GM18867 (cell line): ENCODE data around the gene CYP2R1.

Source experiments
- ATAC-seq: cut with Tn5 transposase; IDR thresholded peaks from one replicate; pipeline ENCODE4 v1.9.1; 2021; ENCODE audit warnings: mild to moderate bottlenecking, moderate library complexity; ENCODE audit not compliant: unreplicated experiment

CYP2R1 gene, protein sequence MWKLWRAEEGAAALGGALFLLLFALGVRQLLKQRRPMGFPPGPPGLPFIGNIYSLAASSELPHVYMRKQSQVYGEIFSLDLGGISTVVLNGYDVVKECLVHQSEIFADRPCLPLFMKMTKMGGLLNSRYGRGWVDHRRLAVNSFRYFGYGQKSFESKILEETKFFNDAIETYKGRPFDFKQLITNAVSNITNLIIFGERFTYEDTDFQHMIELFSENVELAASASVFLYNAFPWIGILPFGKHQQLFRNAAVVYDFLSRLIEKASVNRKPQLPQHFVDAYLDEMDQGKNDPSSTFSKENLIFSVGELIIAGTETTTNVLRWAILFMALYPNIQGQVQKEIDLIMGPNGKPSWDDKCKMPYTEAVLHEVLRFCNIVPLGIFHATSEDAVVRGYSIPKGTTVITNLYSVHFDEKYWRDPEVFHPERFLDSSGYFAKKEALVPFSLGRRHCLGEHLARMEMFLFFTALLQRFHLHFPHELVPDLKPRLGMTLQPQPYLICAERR

DNA sequence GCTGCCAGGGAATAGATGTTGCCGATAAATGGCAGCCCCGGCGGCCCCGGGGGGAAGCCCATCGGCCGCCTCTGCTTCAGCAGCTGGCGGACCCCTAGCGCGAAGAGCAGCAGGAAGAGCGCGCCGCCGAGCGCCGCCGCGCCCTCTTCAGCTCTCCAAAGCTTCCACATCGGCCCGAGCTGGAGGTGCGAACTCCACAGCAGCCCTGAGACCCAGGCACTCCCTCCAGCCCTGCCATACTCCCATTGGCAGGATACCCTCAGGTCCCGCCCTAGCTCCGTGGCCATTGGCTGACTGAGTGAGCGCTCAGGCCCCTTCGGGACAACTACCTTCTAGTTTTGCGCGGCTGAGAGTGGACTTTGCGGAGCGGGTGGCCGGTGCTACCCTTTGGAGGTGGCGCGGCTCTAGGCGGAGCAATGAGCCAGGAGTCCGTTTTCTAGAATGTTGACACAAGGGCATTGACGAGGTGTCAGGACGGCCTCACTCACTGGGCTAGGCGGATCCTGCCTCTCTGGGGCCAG, at the start of gene CYP2R1:
Gene CYP2R1, minus strand, starts transcription at position 196 of the 521 bp plus-strand sequence. Its CDS starts 26 bp downstream, at position 170.
- ATAC-seq = peak; percentile 96

DNA sequence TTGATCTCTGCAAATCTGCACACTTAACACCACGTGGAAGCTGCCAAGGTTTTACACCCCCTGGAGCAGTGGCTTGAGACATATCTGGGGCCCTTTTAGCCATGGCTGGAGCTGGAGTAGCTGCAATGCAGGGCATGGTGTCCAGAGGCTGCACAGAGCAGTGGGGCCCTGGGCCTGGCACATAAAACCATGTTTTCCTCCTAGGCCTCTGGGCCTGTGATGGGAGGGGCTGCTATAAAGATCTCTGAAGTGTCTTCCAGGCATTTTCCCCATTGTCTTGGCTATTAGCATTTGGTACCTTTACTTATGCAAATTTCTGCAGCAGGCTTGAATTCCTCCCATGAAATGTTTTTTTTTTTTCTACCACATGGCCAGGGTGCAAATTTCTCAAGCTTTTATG, 46.9 kb upstream of the CYP2R1 start:
- no peak for ATAC-seq

DNA sequence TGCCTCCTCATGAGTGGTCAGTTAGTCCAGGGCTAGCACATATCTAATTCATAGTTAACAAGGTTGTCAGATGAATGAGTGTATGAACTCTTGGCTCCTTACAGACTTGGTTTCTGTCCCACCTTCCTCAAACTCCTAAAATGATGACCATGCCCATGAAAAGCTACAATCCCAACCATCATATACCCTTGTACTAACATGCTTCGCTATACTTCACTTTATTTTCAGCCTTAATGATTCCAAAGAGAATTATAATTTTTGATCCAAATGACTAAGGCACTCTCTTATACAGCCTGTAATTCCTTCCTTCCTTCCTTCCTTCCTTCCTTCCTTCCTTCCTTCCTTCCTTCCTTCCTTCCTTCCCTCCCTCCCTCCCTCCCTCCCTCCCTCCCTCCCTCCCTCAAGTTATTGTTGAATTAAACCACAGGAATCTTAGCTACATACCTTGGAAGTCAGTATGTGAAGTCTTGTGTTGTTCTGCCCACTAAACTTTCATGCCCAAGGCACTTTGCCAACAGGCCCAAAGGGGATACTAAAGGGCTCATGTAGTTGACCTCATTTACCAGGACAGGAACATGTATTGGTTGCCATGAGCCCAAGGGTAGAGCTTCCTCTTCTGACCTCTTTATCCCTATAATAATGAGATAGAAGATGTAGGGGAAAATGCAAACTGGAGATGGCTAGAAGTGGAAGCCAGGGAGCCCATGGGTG, 42.8 kb upstream of the CYP2R1 start:
- ATAC-seq = no peak

DNA sequence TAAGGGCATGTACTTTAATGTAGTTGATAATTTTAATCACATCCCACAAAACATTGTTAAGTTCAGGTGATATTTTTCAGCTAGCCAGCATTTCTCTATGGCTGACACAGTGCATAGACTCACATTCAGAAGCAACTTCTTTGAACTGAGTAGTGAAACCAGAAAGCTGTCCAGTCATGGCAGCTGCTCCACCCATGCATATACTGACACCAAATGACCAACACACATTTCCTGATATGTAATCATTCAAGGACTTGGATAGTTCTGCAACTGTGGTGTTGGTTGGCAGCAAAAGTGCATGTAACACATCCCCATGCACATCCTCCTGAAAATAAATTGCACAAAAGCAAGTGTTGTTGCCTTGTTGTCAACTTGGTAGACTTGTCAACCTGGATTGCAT, 40.4 kb upstream of the CYP2R1 start:
- no peak for ATAC-seq

DNA sequence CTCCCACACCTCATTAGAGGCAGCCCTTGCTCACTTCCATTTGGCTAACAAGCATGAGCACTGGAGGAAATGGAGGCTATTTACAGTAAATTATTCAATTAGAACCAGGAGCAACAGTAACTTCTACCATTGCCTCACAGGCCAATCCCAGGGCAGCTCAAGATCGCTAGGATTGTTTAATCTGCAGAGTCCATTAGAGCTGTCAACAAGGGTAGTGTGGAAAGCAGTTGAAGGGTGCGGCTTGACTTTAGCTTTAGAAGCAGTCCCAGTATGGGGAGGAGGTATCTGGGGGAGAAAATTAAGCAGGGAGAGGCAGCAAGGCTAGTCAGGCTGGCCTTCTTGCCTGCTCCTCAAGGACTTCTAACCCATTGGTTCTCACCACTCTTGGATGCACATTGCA, 38.3 kb upstream of the CYP2R1 start:
- no peak for ATAC-seq

DNA sequence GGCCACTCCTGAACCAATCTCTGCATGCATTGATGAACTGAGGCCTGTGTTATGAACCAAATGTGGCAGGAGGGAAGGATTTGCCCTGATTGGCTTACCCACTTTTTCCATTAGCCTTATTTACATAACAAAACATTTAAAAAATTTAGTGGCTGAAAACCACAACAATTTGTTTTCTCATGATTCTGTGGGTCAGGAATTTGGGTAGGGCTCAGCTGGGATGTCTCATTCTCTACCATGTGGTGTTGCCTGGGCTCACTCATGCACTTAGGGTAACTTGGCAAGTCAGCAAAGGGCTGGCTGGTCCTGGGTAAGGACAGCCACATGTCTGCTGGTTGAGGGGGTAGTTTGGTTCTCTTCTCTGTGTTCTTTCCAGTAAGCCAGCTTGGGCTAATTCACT, 35.1 kb upstream of the CYP2R1 start:
- ATAC-seq = no peak

DNA sequence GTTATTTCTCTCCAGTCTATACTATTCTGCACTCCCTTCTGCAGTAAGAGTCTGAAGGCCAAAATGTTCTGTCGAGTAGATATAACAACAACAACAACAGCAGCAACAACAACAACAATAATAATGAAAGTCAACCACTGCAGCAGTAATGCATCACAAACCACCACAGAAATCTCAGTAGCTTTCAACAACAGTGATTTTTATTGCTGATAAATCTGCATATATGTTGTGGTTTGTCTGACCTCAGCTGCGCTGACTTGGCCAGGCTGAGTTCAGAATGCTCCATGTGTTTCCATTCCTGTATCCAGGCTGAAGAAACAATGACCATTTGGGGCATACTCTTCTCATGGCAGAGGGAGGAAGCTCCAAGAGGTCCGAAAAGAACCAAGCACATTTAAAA, 32.3 kb upstream of the CYP2R1 start:
- no peak for ATAC-seq

DNA sequence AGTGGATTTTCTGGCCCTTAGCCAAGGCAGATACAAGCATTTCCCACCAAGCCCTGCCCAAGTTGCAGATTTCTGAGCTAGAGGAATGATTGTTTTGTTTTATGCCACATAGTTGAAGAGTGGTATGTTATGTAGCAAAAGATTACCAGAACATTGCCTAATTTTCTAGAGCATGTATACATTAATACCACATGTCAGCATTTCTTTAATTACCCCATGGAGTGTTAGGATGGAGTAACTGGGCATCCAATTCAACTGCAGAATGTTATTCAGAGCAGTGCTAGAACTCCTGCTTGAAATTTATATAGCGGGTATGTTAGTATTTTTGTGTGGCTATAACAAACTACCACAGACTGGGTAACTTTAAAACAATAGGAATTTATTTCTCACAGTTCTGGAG, 24.4 kb upstream of the CYP2R1 start:
- no peak for ATAC-seq

DNA sequence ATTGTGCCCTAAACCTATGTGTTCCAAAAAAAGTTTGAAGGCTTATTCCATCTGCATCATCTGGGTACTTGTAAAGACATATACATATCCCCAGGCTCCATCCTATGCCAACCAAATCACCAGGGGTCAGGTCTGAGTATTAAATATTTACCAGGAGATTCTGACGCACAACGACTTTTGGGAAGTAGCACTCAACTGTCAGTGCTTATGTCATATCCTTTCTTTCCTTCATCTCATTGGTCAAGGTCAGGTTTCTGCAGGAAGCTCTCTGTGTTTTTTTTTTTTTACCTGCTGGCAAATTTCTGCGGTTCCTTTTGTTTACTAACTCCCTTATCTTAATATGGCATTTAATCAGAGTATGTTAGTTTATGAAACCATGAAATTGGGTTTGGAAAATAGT, 22.5 kb upstream of the CYP2R1 start:
- ATAC-seq = no peak

DNA sequence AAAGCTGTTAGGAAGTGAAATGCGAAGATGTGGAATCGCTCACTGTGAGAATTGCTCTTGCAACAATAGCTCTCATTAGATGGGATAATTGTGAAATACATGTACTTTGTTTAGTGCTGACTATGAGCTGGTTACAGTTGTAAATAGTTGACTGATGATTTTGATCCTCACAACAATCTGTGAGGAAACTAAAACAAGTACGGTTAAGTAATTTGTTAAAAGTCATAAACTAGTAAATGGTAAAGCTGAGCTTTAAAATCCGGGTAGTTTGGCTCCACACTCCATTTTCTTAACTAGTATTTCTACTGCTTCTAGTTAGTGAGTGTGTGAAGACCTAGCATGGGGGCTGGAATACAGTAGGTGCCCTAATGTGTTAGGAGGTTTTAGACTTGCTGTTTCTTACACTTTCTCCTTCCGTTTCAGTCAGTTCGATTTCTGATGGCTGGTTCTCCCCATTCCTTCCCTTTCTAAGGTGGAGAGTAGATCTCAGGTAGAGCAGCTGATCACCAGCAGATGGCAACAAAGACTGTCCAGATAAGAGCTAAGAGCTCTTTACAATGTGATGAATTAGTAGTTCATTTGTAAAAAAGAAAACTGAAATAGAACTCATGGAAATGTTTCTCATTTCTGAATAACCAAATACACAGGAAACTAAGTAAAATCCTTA, 16.3 kb upstream of the CYP2R1 start:
- ATAC-seq = no peak

DNA sequence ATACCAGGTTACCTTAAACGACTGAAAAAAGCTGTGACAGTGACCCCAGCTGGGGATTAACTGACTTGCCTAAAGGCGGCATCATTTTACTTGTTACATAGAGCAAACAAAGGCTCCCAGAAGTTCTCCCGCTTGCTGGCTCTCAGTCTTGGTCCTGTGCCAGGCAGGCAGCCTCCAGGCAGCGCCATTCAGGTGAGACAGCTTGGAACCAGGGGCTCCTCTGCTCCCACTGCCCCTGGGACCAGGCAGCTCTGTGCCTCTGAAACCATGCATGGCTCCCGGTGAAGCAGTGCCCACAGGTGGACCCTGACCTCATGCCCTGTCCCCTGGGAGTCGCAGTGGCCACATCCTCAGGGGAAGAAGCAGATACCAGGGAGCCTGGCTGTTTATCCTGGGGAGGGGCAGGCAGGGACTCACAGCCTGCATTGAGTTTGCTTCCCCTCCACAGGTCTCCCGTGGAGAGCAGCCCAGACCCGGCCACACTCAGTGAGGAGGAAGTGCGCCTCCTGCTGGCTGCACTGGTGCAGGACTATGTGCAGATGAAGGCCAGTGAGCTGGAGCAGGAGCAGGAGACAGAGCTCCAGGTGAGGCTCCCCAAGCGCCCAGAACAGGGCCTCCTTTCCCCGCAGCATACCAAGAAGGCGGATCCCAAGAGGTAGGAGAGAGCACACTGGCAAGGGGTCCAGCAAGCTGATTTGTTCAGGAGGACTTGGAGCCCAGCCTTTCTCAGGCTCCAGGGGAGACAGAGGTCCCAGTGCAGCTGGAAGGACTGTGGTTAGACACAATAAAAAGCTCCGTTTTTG, 15.6 kb upstream of the CYP2R1 start:
- peak; percentile 59 for ATAC-seq

DNA sequence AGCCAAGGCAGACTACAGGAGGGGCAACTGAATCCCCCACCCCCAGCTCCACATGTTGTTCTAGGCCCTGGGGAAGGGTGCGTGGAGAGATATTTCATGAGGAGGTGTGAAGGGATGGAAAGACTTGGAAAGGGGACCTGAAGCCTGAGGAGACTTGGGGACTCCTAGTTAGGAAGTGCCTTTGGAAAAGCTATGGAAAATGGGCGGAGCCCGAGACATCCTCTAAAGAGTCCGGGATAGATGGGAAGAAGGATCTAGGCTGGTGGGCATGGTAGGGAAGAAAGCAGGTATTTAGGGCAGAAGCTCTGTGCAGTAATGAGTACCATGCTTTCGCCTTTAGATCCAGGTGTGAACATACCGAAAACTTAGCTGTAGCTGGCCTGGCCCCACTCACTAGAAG, 15.0 kb upstream of the CYP2R1 start:
- ATAC-seq = no peak

DNA sequence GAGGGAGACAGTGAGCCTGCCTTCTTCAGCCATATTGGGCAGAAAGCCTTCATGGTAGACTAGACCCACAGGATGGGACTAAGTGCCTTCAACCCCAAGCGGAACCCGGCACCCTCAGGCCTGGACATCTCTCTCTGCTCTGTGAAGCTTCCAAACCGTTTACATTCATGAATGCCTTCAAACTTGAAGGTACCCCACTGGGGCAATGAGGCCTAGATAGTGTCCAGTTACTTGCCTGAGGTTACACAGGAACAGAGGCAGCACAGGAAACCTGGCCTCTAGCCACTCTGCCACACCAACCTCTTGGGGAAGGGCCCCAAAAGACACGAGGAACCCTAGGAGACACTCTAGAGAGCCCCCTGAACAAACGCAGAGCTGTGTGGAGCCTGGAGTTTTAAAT, 14.5 kb upstream of the CYP2R1 start:
- ATAC-seq = no peak

DNA sequence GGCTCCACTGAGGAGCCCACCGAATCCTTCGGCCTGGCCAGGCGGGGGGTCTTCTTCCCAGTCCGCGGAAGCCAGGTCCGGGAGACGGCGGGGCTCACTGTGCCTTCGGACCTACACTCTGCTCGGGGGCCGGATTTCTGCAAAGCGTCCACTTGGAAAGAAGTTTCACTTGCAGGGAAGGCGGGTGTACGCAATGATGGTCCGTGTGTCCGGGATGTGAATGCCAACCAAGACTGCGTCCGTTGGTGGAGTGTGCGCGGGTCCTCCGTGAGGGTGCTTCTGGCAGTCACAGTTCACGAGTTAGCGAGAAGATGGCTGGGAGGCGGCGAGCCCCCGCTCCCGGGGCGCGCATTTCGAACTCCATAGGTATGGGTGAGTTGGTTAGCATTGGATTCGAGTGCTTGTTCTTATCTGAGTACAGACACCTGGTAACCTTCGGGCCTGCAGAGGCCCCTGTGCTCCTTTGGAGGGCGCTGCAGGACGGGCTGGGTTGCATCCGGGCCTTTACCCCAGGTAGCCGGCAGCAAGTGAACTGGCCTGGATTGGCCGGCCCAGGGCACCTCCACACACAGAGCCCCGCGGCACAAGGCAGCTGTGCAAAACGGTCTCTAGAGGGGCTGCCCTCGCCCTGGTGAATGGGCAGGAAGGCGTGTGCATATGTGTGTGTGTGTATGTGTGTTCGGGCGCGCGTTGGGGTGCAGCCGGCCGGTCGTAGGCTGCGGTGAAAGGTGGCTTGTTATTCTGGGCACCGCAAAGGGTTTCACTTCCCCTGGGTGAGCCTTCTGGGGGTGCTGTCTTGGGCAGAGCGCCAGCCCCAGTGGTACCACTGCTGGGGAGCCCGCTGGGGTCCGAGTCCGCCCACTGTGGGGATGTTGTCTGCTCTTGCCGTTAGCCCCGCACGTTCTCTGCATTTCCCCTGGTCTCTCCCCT, 13.3 kb upstream of the CYP2R1 start:
- peak; percentile 76 for ATAC-seq

DNA sequence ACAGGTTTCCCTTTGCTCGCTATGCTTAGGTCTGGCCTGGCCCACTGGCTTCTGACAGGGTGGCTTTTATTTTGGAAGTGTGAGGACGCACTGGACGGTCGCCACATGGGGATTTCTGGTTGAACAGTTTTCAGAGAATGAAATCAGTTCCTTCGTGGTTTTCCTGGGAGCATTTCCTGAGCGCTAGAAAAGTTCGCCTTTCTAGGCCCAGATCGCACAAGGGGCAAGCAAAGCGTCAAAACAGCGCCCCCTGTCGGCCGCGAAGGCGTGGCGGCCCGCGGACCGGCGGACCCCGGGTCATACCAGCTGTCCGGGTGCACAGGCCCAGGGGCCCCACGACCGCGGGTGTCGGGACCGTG, 12.7 kb upstream of the CYP2R1 start:
- peak; percentile 32 for ATAC-seq

DNA sequence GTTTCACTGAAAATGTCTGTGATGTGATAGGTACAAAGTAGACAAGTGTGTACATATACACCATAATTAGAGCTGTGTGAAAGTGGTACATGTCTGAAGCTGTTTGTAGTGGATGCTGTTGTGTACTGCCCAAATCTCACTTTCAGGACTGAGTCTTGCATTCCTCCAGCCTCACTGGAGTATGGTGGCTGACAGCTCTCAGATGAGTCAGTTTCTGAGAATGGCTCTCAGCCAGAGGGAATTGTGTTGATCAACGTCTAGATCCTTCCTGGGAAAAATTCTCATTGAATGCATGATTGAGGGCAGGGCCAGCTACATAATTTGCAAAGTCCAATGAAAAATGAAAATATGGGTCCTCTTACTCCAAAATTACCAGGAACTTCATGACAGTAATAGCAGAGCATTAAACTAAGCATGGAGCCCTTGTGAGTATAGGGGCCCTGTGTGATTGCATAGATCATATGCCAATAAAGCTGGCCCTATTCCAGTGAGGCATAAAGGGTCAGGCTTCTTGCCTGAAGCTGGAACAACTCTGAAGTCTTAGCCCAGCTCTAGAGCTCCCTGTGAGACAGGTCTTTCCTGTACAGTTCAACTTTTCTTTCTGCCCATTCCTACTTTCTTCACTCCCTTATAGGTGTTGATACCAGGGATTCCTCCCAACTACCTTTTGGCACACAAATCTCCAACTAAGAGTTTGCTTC, 10.8 kb upstream of the CYP2R1 start:
- no peak for ATAC-seq

DNA sequence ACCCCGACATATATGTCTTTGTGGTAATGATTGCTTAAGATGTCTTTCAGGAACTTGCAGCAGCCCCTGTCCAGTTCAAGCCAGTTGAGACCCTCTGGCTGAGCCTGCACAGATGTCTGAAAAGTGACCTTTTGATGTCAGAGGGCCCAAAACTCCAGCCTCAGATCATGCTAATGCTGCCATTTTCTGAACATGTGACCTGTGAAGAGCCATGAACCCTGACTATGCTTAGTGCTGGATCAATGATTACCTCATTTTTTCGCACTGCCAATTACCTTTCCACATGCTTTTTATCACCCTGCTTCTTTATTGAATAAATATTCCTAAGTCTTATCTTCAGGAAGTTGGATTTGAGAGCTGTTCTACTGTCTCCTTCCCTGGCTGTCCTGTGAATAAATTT, 6.9 kb upstream of the CYP2R1 start:
- ATAC-seq = no peak

DNA sequence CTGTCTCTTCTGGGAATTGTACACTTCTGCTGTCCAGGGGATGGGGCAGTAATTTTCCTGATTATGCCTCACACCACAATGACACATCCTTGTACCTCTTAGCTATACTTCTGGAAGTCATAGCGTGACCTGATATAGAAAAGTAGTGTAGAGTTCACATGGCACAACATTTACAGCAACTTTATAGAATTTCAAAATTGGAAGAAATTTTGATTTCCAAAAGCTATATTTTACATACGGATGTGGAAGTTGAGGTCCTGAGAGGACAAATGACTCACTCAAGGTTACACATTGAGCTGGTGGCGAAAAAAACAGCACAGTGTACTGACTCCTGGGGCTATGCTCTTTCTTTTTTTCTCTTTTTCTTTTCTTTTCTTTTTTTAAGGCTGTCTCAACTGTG, 6.3 kb upstream of the CYP2R1 start:
- ATAC-seq = no peak
